Glutamatergic neuron (in vitro differentiated cells): ENCODE results near the gene DMXL1. TPM values are rescaled to one million over a fixed set of nuclear protein-coding genes. Genes with fewer than 3 reads are reported as not detected.
"Not testable (repeated sequence)": the region's sequence is repeated elsewhere in the genome, so short reads cannot be mapped to it uniquely, and the experiment has no call there.

Experiments
- DNase-seq: peaks from one replicate; pipeline ENCODE4 v3.0.0; 2022
- H3K27ac Mint-ChIP-seq: one replicate; pipeline ENCODE4 v1.8.0; 2020; ENCODE audit warnings: mild to moderate bottlenecking, mixed read lengths, inconsistent platforms; ENCODE audit not compliant: unreplicated experiment
- H3K27me3 Mint-ChIP-seq: one replicate; pipeline ENCODE4 v1.8.0; 2020; ENCODE audit warnings: mild to moderate bottlenecking, moderate library complexity, mixed read lengths, inconsistent platforms; ENCODE audit not compliant: unreplicated experiment
- H3K36me3 Mint-ChIP-seq: one replicate; pipeline ENCODE4 v1.8.0; 2020; ENCODE audit warnings: mild to moderate bottlenecking, mixed read lengths, inconsistent platforms; ENCODE audit not compliant: unreplicated experiment
- H3K4me1 Mint-ChIP-seq: one replicate; pipeline ENCODE4 v1.8.0; 2020; ENCODE audit warnings: mild to moderate bottlenecking, low read depth, mixed read lengths, inconsistent platforms; ENCODE audit not compliant: unreplicated experiment
- H3K4me3 Mint-ChIP-seq: one replicate; pipeline ENCODE4 v1.8.0; 2020; ENCODE audit warnings: mild to moderate bottlenecking, mixed read lengths, inconsistent platforms; ENCODE audit not compliant: unreplicated experiment
- H3K9me3 Mint-ChIP-seq: one replicate; pipeline ENCODE4 v1.8.0; 2020; ENCODE audit warnings: mild to moderate bottlenecking, moderate library complexity, mixed read lengths, inconsistent platforms; ENCODE audit not compliant: unreplicated experiment
- total RNA-seq: library from RNA; stranded (reverse); fragmentation: NEBNext Ultra II Directional; extraction: Animal tissue kit (Norgen Biotek cat#: 25700); gene quantifications from one replicate; pipeline ENCODE4 v1.2.1, GENCODE V29; 2021; ENCODE audit not compliant: unreplicated experiment
- TF ChIP-seq, protein P1 (sequence below): fragments of 200-600 bp; sonication (generic); IDR thresholded peaks from one replicate; pipeline ENCODE4 v1.5.0; 2021; ENCODE audit not compliant: partially characterized antibody, unreplicated experiment

DMXL1 gene
- total RNA-seq, 1 donor from 2014 or later = 24.2 TPM

DNA sequence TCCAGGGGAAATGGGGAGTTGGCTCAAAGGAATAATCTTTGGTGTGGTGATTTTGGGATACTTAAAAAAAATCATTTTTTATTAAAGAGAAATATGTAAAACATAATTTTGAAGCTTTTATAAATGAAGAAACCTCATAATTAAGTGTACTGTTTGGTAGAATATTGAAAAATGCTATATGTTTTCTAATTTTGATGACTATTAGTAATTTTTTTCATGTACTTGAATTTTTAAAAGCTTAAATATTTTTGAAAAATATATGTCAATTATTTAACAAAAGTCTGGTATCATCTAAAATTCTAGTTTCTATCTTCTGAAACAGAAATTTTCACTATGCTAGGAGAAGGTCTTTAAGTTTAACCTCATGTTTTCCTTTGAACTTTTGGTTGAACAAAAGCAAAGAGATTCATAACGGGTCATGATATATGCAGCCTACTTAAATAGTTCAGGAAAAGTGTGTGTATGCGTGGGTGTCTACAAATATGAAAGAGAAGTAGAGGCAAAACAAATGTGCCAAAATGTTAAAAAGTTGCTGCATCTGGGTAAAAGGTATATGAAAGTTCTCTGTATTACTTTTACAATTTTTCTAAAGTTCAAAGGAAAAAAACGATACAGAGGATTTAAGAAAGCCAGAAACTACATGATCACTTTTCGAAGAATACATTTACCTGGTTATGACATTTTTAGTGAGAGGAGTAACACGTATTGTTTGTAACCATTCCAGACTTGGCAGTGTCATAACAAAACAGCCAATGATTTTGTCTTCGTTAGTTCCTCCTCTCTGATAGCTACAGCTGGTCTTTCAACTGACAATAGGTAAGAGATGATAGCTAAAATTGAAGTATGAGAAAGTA lies 167.6 kb downstream of the DMXL1 start:
- Mint-ChIP-seq H3K4me1 (no peaks in the 10 kb centered on the region), H3K27ac (no peak overlapping the region), H3K36me3 (no peaks in the 10 kb centered on the region), H3K27me3 (peaks cover 1% of the 10 kb centered on the region), H3K9me3 (no peaks in the 10 kb centered on the region), H3K4me3 (no peak overlapping the region)
- TF ChIP-seq, protein P1, sequence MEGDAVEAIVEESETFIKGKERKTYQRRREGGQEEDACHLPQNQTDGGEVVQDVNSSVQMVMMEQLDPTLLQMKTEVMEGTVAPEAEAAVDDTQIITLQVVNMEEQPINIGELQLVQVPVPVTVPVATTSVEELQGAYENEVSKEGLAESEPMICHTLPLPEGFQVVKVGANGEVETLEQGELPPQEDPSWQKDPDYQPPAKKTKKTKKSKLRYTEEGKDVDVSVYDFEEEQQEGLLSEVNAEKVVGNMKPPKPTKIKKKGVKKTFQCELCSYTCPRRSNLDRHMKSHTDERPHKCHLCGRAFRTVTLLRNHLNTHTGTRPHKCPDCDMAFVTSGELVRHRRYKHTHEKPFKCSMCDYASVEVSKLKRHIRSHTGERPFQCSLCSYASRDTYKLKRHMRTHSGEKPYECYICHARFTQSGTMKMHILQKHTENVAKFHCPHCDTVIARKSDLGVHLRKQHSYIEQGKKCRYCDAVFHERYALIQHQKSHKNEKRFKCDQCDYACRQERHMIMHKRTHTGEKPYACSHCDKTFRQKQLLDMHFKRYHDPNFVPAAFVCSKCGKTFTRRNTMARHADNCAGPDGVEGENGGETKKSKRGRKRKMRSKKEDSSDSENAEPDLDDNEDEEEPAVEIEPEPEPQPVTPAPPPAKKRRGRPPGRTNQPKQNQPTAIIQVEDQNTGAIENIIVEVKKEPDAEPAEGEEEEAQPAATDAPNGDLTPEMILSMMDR = no peak
- DNase-seq = no peak

DNA sequence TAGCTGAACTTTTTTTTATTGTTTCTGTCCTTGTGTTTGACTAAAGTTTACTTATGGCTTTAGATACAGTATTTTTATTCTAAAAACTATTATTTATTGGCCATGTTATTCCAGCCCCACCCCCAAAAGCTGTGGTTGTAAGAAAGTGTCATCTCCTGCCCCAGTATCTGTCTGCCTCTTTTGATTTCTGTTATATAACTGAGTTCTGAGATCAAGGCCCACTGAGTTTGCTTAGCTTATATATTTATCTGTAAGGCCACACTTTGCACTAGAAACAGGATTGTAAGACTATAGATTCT lies 168.2 kb downstream of the DMXL1 start:
- TF ChIP-seq, protein P1 = no peak
- Mint-ChIP-seq H3K27me3 (peaks cover 1% of the 10 kb centered on the region), H3K27ac (no peak overlapping the region), H3K9me3 (no peaks in the 10 kb centered on the region), H3K4me1 (no peaks in the 10 kb centered on the region), H3K36me3 (no peaks in the 10 kb centered on the region), H3K4me3 (no peak overlapping the region)
- no peak for DNase-seq

DNA sequence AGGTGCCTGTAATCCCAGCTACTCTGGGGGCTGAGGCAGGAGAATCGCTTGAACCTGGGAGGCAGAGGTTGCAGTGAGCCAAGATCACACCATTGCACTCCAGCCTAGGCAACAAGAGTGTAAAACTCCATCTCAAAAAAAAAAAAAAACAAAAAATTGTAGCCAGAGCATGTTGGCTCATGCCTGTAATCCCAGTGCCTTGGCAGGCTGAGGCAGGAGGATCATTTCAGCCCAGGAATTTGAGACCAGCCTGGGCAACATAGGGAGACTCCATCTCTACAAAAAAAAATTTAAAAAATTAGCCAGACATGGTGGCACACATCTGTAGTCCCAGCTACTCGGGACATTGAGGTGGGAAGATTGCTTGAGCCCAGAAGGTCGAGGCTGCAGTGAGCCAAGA lies 168.9 kb downstream of the DMXL1 start:
- not testable (repeated sequence) for DNase-seq, H3K27ac Mint-ChIP-seq, H3K9me3 Mint-ChIP-seq, H3K4me1 Mint-ChIP-seq, H3K27me3 Mint-ChIP-seq, H3K4me3 Mint-ChIP-seq, H3K36me3 Mint-ChIP-seq

DNA sequence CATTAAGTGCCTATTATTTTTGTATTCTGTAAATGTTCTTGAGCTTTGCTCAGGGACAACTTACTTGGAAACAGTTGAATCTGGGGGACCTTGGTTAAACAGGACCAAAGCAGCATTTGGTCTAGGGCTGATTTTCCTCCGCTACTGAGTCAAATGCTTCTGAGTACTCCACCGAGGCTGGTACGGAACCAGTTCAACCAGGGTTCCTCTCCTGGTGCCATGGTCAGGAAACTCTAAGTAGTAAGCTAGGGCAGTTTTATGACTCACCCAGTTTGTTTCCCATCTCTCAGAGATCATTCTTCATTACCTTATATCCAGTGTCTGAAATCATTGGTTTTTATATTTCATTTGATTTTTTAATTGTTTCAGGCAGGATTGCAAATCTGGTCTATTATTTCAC lies 173.0 kb downstream of the DMXL1 start:
- TF ChIP-seq, protein P1 = no peak
- no peak for DNase-seq
- Mint-ChIP-seq H3K4me1 (no peaks in the 10 kb centered on the region), H3K27ac (no peak overlapping the region), H3K36me3 (no peaks in the 10 kb centered on the region), H3K4me3 (no peak overlapping the region), H3K9me3 (no peaks in the 10 kb centered on the region), H3K27me3 (peaks cover 1% of the 10 kb centered on the region)

GRCh38 chr5:119250946-119251901 lies 180.3 kb downstream of the DMXL1 start:
- Mint-ChIP-seq H3K27me3 (no peaks in the 10 kb centered on the region), H3K4me1 (no peaks in the 10 kb centered on the region), H3K36me3 (peaks cover 8% of the 10 kb centered on the region), H3K9me3 (peaks cover 4% of the 10 kb centered on the region), H3K27ac (no peak overlapping the region), H3K4me3 (no peak overlapping the region)
- DNase-seq = no peak
- TF ChIP-seq, protein P1 = no peak
